H54 (cell line): ENCODE results near the gene ADAM22.

Experiments
- DNase-seq: peaks from one replicate; pipeline ENCODE4 v3.0.0; 2011; ENCODE audit warnings: low spot score, mixed read lengths; ENCODE audit not compliant: insufficient read length
- FAIRE-seq: peaks from 3 replicates; lab custom pipeline; 2011; peaks lifted over from hg19 to GRCh38; lab: Jason Lieb, UNC
- POLR2A ChIP-seq: IDR thresholded peaks from 2 replicates; pipeline ENCODE4 v1.6.1; 2011; ENCODE audit warnings: low read depth, mild to moderate bottlenecking, low read length

Gene ADAM22

DNA sequence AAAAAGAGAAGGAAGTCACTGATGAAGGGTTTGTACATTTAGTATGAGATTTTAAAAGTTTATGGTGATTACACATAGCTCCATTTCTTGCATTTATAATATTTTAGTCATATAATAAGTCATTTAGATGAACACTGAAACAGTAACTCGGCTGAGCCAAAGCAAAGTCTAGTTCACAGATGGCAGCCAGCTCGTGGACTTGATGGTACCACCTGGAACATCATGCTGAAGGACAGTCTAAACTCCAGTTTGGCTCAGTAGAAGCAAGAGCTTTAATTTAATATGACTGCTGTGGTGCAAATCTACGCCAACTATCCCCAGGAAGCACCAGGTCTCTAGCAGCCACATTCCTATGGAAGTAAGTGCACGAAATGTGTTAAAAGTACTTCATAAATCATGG is 269.4 kb downstream of the ADAM22 start:
- no peak for FAIRE-seq
- no peak for DNase-seq
- TF ChIP-seq POLR2A, result no peak

DNA sequence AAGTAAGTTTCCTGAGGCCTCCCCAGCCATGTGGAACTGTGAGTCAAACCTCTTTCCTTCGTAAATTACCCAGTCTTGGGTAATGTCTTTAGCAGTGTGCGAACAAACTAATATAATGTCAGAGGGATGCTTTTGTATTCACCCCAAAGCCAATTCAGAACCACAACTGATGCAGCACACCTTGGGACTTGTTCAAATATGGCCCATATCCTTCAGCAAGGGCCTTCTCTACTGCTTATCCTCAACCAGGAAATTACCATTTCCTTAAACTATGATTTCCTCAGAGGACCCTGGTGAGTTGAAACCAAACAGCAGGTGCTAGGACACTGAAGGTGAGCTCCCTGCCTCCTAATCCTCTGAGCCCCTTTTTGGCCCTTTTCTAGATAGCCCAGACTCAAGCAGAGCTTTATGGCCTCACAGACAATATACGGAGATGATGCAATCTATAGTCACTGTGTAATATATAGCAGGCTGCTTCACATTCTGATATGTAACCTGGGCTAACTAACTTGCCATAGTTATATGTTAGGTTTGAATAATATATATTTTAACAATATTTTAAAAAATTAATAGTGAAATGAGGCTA is 270.6 kb downstream of the ADAM22 start:
- DNase-seq (no peak), FAIRE-seq (no peak)
- TF ChIP-seq POLR2A, result no peak

DNA sequence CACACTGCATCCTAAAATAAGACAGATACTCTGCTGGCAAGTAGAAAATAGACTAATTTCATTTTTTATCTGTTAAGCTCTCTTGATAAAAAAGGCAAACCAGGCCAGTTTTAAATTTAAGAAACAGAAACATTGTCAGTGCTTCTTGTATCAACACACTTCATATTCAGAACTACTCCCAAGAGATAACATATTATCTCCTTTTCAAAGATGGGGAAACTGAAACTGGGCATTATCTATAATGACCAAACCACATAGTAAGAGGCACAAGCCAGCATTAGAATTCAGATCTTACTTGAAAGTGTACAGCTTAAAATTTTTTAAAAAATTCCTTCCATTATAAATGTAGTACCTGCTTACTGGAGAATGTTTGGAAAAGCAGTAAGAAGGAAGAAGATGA is 271.1 kb downstream of the ADAM22 start:
- no peak for FAIRE-seq
- no peak for TF ChIP-seq POLR2A
- DNase-seq, result no peak

DNA sequence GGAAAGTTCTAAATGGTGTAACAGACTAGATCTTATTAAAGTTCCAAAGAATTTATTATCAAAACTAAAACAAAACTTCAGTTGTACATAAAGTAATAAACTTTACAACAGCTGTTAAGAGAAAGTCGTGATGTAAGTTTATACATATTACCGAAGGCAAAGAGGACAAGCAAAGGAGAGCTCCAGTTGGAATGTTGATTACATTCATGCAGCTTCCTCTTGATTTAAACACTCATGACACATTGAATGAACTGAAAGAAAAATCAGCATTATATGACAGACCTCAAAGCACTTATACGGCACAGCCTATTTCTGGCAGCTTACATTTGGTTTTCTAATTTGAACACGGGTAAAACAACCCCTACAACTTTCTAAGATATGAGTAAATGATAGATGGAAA is 272.2 kb downstream of the ADAM22 start:
- no peak for TF ChIP-seq POLR2A
- DNase-seq (no peak), FAIRE-seq (no peak)

DNA sequence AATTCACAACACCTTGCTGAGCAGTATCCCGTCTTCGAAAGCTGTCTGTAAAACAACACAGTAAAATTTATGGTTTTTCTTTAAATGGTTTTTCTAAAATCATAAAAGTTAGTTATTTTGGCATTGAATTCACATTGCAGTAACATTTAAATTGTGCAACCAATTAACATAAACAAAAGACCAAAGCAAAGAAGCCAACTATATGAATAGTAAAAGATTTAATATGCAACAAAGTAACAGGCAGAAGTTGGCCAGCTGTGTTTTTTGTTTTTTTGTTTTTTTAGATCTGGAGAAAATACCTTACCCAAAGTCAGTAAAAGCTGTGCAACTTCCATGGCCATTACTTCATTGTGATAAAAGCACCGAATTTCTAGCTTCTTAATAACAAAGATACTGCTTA is 274.5 kb downstream of the ADAM22 start:
- FAIRE-seq (no peak), DNase-seq (no peak)
- no peak for TF ChIP-seq POLR2A

DNA sequence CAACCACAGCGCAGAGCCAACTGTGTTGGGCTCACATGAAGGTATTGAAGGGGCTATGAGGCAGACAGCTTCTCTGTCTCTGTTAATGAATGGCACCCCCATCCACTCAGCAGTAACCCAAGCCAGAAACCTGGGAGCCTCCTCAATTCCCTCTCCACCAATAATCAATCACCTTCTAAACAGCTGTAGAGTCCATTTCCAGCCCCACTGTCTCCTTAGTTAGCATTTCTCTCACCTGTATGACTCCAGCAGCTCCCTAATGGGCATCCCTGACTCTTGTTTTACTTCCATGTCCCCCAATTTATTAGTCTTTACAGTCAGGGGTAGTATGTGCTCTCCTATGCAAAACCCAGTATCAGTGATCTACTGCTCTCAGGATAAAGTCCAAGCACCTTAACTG is 278.9 kb downstream of the ADAM22 start:
- FAIRE-seq (no peak), DNase-seq (no peak)
- no peak for TF ChIP-seq POLR2A

DNA sequence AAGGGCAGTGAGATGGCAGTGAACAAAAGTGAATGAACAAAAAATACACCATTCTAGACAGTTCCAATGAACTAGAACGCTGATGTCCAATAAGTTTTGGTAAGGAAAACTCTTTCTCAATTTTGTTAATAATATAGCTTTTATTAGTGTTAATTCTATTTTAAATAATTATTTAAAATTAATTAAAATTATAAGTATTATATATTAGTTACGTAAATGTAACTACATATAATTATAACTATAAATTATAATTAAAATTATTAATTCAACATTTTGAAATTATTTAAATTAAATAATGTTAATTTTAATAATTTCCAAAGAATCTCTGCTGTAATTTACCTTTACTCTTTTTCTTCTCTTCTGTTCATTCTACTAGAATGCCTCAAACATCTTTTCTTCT is 280.4 kb downstream of the ADAM22 start:
- no peak for DNase-seq
- no peak for FAIRE-seq
- TF ChIP-seq POLR2A, result no peak

DNA sequence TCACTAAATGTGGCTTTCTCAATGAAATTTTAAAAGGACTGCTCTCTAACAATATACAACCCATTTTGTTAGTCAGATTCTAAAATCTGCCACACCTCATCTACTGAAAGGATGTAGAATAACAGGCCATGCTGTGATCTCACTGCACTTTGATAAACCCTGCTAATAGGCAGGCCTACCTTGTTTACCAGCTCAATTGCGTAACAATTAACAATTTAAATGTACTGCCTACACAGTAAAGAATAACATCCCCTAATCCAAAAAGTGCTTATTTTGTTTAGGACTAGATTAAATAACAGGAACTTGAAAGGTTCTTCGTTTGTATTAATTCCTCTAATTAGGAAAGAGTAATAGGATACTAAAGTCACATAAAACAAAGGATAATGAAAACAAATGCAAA is 281.2 kb downstream of the ADAM22 start:
- DNase-seq (no peak), FAIRE-seq (no peak)
- TF ChIP-seq POLR2A, result no peak

DNA sequence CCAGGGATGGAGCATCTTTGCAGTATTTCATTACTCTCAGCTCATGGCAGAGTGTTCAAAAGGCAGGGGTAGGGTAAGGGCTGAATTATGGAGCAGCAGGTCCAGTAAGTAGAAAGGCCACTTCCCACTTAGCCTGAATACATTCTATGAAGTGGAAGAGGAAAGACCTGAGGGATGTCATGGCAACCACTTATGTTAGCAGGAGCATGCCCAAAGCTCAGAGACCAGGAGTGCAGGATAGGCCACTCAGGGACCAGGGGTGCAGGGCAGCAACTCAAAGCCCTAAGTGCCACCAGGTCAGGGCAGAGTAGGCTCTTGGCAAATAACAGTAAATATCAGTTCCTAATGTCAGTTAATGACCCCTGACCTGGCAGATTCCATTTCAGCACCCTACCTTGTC is 282.2 kb downstream of the ADAM22 start:
- no peak for DNase-seq
- no peak for FAIRE-seq
- no peak for TF ChIP-seq POLR2A

DNA sequence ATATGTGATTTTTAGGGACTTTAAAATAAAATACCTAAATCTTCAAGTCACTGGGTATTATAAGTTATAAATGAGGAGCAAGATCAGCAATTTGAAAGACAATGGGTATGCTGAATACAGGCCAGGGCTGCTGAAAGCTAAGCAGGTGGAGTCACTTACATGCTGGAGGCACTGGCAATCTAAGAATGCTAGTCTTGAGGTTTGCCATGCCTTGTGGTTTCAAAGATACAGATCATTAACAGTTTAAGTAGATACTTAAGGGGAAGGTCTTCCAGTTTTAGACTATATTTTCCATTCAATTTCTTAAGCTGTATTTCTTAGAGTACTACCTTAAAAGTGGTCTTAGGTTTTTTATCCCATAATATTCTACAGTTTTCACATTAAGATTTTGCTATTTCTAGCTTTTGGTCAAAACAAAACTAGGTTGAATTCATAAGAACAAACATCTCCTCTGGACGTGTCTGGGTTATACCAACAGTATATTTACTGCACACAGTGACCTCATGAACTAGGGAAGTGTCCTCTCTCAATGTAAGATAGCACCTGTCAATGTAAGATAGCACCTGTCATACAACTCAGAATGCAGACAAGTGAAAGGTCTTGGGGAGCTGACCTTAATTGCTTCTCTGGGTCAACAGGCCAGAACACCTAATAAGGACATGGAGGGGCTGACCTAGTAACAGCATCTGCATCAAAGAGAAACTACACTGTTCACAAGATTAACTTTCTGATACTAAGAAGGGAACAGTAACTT is 283.8 kb downstream of the ADAM22 start:
- no peak for DNase-seq
- no peak for TF ChIP-seq POLR2A
- no peak for FAIRE-seq

DNA sequence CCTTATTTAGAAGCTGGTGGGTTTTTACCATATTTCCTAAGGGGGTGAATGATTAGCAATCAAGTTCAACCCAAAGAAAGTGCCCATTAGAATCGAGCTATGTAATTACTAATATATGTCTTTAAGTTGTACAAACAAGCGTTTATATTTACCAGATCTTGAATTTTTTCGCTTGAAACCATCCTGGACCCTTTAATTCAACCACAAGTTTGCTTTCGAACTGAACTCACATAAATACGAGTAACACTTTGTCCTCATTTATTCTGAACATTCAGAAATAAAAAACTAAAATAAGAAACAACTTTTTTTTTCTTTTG is 284.3 kb downstream of the ADAM22 start:
- no peak for FAIRE-seq
- no peak for DNase-seq
- TF ChIP-seq POLR2A, result no peak

DNA sequence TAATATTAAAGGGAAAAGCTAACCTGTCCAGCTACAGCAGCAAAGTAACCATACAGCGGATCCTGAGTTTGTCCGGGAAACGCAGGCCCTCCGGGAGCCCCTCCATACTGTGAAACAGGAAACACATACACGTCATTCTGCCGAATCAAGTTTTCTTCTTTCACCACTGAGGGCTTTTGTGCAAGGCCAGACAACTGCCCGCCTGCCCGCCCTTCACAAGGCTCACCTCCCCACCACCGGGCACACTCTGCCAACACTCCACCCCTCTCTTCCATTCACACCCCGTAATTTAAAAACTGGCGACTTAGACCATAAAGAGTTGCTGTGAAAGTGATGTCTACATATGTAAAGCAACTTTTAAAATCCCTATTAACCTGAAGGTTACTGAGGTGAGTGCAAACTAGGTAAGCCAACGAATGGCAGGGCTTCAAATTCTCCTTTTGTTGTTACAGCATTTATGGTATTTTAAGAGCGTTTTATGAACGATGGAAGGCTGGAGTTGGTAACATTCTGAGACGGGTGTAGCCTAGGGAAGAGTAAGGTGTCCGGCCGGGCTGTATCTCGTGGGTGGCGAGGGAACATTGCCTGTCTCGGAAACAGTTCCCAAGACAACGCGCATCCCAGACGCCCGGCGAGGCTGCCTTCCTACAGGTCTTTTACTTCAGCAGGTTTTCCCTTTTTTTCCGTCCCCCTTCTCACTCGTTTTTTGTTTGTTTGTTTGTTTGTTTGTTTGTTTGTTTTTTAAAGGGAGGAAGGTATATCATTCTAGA is 285.0 kb downstream of the ADAM22 start:
- TF ChIP-seq POLR2A, result no peak
- peak; percentile 12 for DNase-seq
- FAIRE-seq, result no peak

DNA sequence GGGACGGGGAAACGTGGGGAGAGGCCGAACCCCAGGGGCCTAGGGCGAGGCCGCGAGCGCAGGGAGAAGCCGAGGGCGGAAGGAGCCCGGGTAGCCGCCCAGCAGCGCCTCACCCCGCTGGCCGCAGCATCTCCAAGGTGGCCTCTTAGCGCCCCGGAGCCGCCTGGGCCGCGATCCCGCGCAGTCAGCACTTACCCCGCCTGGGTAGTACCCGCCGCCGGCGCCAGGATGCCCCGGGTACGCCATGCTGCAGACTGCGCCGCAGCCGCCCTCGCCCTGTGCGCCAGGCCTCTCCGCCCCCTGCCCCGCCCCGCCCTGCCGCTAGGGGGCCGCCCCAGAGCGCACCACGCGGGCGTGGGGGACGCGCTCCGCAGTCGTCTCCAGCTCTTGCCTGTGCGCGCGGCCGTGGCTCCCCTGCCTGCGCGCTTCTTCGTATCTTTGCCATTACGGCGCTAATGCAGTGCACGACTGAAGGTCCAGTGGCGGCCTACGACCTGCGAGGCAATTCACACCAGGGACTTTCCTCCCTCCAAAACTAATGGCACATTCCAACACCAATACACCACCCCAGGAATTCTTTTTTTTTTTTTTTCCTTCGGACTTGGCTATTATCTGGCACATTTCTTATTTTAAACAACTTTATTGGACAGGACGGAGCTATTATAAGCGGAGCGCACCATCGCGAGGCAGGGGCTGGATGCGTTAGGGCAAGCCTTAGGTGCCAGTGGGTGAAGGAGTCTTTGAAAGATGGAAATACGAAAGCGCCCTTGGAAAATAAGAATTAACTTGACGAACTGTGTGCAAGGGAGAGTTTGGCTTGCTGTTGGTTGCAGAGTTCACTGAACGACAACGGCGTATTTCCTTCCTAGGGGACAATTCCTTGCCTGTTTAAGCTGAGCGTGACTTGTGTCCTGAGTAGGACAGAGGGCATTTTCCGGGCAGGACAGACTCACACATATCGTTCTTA is 286.0 kb downstream of the ADAM22 start, which contains the start of gene SRI:
SRI (minus strand) TSS at position 258 of the 967 bp plus-strand sequence; CDS start at position 246, 12 bp downstream.
- peak; percentile 95 for TF ChIP-seq POLR2A
- FAIRE-seq (peak; percentile 50), DNase-seq (peak; percentile 76)
